GM19455 (cell line): ENCODE data around the gene FARS2.
"Not testable (repeated sequence)": the region's sequence is repeated elsewhere in the genome, so short reads cannot be mapped to it uniquely, and the experiment has no call there.

Experiments used
- ATAC-seq: cut with Tn5 transposase; IDR thresholded peaks from one replicate; pipeline ENCODE4 v1.9.1; 2021; ENCODE audit not compliant: unreplicated experiment

Gene FARS2

DNA sequence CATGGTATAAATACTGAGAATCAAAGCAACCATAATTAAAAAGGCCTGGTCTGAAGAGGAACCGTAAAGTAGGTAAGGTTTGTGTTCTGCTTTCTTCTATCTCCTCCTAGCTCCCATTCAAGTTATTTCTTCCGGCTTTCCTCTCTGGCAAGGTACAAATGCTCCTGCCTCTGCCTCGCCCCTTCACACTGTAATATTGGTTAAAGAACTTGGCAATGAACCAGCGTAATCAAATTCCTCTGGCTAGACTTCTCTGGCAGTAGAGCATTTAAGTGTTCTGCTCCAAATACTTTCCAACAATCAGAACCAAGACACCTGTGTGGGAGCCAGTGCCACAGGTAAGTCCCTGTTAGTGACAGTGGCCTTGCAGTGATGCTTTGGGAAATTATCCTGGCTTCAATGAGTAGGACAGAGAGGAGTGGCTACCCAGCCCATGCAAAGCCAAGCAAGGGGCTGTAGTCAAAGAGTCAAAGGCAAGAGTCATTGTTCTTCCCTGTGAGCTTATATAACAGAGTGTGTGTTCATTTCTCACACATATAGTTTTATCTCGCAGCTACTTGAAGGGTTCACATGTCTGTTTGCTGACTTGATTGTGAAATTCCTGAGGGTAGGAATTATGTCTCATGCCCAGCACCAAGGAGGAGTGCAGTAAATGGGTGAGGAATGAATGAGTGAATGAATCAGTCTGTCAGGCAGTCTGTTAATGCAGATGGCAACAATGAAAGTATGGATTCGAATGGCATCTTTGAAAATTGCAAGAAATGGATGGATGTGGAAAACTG, 416.1 kb downstream of the FARS2 start:
- ATAC-seq = no peak

DNA sequence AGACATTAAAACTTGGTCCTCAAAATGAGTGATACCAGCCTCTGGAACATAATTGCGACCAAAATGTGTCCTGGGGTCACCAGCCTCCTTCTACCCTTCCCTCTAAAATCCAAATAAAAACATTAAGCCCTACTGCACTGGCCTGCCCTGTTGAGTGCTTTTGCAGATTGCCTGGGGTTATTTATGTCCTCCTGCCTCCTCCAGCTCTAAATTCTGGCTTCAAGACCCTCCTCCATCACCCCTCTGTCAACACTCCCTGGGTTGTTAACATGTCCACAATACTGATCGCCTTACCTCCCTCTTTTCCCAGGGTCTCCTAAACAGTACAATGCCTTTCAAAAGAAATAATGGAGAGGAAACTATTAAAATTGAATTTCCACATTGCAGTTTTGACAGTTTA, 418.0 kb downstream of the FARS2 start:
- no peak for ATAC-seq

DNA sequence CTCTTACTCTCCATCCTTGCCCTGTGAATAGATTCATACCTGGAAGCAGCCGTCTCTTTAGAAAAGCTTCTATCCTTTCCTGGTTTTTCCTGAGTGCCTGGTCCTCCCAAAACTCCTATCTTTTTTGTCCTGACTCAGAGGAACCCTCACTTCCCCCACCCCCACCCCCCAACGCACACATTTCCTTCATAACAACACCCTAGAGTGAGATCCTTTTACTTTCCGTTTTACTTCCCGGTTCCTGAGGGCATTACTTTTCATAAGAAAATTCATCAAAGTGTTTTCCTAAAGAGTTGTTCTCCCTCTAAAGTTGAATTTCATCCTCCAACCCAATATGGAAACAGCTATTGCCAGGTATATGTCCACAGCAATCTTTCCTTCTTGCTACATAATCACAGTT, 418.4 kb downstream of the FARS2 start:
- no peak for ATAC-seq

DNA sequence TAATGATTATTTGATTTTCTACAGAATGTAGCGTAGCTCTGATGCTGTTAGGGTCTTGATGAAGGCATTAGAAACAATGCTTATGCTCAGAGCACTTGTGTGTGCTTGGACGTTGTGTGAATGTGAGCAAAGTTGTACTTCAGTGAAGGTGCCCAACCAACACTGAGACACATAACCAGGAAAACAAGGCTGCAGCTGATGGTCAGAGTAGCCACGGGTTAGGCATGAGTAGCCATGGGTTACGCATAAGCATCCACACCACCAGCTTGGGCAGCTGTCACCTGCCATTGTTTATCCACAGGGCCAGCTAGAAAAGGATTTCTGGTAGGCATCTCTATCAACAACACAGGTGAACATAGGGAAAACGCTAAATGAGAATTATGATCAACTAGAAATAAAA, 418.8 kb downstream of the FARS2 start:
- no peak for ATAC-seq

DNA sequence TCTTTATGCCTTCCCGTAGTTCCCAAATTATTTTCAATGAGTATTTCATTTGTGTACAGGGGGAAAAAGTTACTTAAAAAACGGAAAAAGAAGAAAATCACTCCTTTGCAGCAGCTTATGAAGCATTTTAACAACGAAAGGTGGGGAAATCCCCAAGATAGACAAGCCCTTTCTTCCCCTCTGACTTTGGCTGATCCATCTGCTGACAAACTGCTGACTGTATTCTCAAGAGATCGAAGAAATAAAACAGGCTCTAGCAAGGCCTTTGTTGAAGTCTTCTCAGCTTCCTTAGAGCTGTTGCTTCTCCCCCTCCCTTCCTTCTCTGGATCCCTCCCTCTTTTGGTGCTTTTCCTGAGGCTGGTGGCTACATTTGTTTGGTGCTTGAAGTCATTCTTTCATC, 420.2 kb downstream of the FARS2 start:
- ATAC-seq = no peak

DNA sequence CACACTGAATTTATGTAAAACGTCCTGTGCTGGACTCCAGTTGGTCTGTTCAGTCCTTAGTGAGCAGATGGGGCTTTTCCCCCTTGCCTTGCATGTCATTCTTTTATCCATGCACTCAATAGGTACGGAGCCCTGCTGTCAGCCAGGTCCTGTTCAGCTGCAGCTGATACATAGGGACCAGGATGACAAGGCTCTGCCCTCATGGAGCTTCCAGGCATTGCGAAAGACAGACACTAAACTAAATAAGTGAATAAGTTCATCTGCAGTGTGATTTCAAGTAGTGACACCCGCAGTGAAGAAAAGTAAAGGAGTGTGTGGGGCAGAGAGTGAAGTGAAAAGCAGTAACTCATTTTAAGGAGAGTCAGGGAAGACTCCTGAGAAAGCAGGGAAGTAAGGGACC, 421.2 kb downstream of the FARS2 start:
- no peak for ATAC-seq

DNA sequence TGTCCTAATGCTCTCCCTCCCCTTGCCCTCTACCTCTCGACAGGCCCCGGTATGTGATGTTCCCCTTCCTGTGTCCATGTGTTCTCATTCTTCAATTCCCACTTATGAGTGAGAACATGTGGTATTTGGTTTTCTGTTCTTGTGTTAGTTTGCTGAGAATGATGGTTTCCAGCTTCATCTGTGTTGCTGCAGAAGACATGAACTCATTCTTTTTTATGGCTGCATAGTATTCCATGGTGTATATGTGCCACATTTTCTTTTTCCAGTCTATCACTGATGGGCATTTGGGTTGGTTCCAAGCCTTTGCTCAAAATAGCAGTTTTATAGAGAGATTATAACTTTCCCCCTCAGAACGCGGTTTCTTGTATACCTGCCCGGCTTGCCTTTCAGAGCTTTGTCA, 422.4 kb downstream of the FARS2 start:
- ATAC-seq = not testable (repeated sequence)

DNA sequence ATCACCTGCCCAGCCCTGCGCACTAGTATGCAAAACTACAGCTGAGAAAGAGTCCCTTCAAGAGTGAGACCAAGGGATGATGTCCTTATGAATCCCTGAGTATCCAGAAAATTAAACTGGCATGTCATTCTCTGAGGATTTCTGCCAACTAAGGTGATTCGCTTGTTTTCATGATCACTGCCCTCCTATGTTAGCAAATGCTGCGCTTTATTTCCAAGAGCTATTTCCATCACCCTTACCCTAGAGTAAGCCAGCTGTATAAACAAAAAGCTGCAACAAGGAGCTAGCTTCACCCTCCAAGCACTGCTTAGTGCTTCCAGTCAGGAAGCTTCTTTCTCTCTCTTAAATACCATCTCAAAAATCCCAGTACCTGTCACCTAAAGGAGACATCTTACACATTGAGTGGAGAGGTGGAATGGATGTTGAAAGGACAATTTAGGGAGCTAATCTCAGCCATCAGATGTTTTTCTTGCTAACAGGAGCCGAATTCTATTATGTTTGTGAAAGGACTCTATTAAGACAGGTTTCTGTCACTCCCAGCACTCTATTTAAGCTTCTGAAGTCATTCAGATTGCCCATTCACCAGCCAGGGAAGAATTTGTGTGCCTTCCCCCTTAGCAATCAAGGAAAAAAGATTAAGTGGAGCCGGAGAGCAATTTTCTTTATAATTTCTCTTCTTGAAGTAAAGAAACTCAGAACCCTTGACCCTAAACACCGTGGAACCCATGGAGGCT, 423.2 kb downstream of the FARS2 start:
- no peak for ATAC-seq

DNA sequence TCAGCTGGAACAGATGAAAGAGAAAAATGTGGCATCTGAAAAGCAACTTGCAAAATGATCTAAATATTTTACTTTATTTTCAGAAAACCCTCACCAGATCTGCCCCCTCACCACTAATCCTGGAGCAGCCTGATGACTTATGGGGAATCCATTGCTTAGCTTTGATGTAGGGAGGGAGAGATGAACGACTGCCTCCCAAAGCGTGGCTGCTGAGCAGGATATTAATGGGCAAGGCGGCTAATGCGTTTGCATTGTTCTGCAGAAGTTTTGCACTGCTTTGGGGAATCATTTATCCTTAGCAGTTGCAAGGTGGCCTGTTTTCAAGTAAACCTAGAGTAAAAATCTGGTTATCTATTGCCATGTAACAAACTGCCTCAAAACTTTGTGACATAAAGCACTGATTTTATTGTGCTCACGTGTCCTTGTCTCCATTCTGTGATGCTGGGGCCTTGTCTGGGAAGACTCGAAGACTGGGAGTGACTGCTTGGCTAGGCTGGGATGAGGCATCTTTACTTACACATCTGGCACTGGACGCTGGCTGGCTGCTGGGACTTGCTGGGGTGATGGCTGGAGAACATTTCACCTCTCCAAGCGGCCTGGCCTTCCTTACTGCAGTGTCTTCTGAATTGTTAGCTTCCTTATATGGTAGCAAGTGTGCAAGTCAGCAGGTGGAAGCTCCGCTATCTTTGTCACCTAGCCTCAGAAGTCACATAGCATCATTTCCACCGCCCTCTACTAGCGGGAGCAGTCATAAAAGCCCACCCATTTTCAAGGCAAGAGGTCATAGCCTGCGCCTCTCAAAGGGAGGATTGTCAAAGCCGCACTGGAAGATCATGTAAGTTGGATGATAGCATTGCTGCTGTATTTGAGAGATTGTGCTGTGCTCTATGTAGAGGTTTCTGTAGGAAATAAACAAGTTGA, 432.2 kb downstream of the FARS2 start:
- ATAC-seq = no peak

DNA sequence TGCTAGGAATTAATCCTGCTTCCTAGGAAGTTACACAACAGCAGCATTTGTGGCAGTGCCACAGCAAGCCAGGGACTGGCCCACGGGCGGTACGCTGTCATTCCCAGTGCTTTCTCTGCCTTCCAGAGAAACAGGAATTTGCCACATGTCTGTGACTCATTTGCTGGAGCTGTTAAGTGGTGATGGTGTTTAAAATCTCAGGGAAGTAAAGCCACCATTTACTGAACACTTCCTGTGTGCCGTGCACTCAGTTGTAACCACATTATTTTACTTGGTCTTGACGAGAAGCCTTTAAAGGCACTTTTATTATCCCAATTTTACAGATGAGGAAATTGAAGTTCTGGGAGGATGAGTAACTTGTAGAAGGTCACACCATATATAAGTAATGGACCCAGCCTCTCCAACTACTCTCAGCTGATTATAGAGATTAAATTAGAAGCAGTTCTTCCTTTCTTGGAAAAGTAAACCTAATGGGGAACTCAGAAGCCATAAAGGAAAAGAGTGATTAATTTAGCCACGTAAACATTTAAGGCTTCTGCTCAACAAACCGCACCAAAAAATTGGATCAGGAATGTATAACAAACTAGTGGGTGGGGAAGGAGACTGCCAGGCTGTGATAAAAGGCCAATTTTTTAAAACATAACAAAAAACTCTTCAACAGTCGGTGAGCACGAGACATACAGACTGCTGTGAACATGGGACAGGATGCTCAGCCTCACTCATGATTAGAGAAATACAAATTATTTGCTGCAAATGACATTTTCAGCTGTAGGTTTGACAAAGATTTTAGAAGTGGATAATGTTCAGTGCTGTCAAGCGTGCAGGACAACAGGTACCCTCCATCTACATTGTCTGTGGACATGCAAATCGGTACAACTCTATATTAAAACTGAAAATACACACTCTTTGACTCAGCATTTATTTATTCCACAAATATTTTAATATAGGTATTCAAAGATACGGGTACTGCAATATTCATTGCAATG, 434.2 kb downstream of the FARS2 start:
- ATAC-seq = no peak

DNA sequence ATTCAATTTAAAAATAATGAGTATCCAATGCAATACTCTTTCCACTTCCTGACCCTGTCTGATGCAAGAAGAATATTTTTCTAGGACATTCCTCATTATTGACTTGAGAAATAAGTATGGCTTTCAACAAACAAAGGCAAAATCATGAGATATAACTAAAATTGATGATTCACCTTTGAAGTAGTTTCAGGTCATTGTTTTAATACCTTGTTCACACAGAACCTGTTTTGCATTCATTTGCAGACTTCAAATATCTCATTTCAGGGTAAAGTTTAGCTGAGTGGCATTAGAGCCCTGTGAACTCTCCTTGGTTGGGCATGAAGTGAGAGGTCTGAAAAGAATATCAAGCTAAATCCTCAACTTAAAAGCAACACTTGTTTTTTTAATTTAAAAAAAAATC, 436.2 kb downstream of the FARS2 start:
- no peak for ATAC-seq

DNA sequence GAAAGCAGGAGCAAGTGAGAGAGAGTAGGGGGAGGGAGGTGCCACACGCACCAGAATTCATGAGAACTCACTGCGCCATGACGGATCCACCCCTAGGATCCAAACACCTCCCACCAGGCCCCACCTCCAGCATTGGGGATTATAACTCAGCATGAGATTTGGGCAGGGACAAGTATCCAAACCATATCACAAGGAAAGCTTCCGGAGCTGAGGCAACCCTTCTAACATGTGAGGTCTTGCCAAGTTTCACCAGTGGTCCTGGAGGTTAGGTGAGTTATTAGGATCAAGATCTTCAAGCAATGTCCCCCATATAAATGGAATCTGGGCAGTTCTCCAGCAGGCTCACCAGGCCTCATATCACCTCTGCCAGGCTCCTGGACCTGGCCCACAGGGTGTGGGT, 437.0 kb downstream of the FARS2 start:
- ATAC-seq = no peak

DNA sequence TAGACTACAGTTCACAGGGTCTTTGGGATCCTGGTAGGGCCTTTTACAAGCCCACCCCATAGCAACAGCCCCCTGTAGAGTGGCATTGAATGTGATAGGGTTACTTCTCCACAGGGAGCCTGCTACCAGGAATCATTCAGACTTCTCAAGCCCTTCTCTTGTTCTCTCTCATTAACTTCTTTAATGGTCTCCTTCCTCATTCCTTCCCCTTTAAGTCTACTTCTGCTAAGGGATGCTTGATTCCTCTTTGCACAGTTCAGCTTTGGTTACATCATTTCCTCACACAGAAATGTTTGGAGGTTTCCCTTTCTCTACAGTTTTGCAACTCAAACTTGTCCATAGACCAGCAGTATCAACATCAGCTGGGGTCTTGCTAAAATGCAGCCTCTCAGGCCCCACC, 437.8 kb downstream of the FARS2 start:
- not testable (repeated sequence) for ATAC-seq

DNA sequence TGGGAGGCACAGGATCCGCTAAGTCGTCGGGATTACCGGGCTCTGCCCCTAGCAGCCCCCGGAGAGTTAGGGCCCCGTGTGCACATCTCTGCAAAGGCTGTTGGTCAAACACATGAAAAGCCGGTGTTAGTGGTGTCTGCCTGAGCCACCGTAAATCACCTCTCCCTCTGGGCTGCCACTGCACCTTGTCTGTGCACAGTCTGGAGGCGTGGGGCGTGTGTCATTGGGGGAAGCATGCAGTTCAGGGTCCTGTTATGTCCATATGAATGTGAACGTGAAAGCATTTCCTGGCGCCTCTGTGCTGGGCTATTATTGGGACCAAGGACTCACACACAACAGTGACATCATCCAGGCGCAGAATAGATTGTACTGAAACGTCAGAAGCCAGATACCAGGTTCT, 439.9 kb downstream of the FARS2 start:
- no peak for ATAC-seq

DNA sequence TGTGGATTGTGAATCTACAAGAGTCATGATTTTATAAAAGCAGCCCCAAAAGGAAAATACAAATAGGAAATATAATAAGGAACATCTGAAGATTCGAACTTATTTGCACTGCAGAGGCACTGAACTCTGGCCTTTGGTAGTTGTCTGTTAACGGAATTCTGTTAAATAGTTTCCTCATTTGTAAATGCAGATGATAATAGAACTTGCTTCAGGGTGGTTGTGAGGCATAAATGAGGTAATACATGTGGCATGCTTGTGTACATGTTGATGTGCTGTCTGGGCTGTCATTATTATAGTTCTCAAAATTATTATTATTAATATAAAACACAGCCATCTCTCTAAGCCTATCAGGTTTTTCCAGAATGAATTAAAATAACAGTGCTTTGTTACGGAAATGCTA, 443.4 kb downstream of the FARS2 start:
- ATAC-seq = no peak

DNA sequence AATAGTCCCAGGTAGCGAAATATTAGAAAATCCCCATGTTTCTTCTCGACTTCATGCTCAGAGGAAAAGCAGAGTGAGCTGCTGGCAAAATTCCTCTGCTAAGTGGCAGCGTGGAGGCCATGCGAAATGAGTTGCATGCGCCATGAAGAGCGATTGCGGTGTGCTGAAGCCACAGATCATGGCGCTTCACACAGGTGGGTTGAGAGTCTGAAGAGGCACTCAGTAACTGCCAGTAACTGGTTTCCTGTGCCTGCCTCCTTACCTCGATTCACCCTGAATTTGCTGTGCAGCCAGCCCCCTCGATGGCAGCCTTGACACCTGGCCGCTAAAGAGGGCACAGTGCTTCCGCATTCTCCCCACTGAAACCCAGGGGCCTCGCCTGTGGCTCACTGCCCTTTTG, 443.9 kb downstream of the FARS2 start:
- ATAC-seq = no peak

DNA sequence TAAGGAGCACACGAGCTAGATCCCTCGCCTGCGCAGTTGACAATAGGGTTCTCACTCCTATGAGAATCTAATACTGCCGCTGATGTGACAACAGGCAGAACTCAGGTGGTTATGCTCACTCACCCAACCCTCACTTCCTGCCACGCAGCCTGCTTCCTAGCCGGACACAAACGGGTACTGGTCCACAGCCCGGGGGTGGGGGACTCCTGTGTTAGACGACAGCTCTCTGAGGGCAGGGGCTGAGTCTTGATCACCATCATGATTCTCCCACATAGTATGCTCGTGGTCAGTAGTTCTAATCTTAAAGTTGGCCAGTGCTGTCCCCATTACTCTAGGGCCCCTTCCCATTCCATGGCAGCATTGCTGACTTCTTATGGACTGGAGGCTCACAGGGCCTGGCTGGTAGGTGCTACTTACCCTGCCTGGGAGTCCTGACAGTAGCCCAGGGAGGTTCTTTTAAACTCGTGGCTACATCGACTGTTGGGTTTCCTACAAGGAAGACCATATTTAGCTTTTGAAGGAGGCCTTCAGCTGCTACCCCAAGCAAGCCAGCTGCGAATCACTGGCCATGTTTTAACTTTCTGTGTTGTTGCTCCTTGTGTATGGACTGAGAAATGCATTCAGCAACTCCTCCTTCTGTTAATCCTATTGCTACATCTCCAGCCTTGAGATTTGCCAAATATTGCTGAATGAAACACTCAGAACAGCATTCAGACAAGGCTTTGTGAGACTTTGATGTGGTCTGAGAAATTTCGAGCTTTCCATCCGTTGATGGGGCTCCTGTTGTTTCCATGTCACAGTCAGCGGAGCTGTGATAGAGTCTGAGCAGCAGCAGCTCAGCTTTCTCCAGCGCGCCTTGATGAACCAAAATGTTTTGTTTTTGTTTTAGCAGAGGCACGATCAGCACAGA, 445.1 kb downstream of the FARS2 start:
- ATAC-seq = no peak

DNA sequence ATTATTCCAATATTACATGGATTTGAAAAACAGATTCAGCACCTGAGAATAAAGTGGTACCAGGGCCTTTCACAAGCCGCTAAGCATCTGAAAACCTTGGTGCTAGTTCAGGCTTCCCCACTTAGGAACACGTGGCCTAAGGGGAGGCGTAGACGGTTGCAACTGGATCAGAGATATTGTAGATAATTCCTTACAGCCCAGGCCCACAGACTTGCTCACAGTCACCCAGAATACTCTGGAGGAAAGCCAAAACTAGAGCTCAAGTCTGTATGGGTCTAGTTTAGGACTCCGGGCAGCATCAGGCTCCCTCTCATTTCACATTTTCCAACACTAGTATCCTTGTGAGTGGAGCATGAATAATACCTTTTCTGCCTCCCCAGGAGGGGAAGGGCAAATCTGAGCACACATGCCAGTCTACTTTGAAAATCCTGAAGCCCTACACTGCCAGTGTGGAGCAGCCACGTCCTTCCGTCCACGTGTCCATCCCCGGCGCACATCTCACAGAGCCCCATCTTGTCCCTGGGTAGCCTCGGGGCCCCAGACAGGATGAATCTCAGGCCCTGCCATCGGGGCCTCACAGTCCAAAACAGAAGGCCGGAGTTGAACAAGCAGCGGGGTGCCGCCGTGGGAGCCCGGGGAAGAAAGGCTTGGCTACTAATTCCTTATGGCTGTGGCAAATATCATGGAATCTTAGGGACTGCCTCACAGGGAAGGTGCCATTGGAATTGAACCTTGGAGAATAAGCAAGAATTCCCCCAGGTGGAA, 446.1 kb downstream of the FARS2 start:
- ATAC-seq = no peak

DNA sequence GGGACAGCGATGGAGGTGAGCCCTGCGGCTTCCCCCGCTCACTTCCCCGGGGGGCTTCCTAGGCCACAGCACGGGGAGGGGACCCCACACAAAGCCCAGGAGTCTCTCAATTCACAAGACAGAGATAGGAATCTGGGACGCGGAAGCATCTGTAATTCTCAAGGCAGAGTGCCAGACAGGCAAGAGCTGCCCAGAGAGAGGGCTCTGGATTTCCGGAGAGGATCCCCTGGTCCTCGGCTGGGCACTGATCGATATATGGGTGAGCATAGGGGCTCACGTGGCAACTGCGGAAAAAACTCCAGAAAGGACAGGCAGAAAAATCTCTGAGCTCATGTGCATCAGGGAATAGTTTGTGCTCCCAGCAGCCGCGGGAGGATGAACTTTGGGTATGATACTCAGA, 449.2 kb downstream of the FARS2 start:
- ATAC-seq = no peak
